SW480 (cell line): ENCODE results near the gene EIF3M.
A peak's percentile ranks its signal among the peaks of the same experiment; 100 is the strongest.
"Not testable (repeated sequence)": the region's sequence is repeated elsewhere in the genome, so short reads cannot be mapped to it uniquely, and the experiment has no call there.

ENCODE experiments used
- DNase-seq: peaks from one replicate; pipeline ENCODE4 v3.0.0-alpha.2; 2016; ENCODE audit warnings: low spot score

Gene EIF3M

GRCh38 chr11:32597921-32598320, 14.3 kb downstream of the EIF3M start:
- DNase-seq: peak; percentile 20

GRCh38 chr11:32602657-32603415, 19.2 kb downstream of the EIF3M start:
- no peak for DNase-seq

GRCh38 chr11:32606220-32606619, 22.6 kb downstream of the EIF3M start:
- DNase-seq: no peak

GRCh38 chr11:32608826-32609225, 25.2 kb downstream of the EIF3M start:
- DNase-seq: not testable (repeated sequence)

GRCh38 chr11:32610797-32611352, 27.2 kb downstream of the EIF3M start:
- DNase-seq: no peak

GRCh38 chr11:32613500-32614151, 30.0 kb downstream of the EIF3M start:
- DNase-seq: no peak

- no peak for DNase-seq
Measured at GRCh38 chr11:32615422-32615821, 31.8 kb downstream of the EIF3M start.

GRCh38 chr11:32616903-32617302, 33.3 kb downstream of the EIF3M start:
- no peak for DNase-seq

GRCh38 chr11:32630844-32631243, 47.2 kb downstream of the EIF3M start:
- DNase-seq: no peak

- no peak for DNase-seq
Measured at GRCh38 chr11:32635819-32636218, 52.2 kb downstream of the EIF3M start.

GRCh38 chr11:32641361-32641760, 57.7 kb downstream of the EIF3M start:
- no peak for DNase-seq

GRCh38 chr11:32643526-32643925, 59.9 kb downstream of the EIF3M start:
- peak; percentile 13 for DNase-seq
